HG03280 (cell line): ENCODE data around the gene KRT6B.
"Not testable (repeated sequence)": the region's sequence is repeated elsewhere in the genome, so short reads cannot be mapped to it uniquely, and the experiment has no call there.

ENCODE experiments used
- ATAC-seq: cut with Tn5 transposase; IDR thresholded peaks from one replicate; pipeline ENCODE4 v1.9.1; 2021; ENCODE audit warnings: mild to moderate bottlenecking, moderate library complexity; ENCODE audit not compliant: unreplicated experiment

KRT6B gene

DNA sequence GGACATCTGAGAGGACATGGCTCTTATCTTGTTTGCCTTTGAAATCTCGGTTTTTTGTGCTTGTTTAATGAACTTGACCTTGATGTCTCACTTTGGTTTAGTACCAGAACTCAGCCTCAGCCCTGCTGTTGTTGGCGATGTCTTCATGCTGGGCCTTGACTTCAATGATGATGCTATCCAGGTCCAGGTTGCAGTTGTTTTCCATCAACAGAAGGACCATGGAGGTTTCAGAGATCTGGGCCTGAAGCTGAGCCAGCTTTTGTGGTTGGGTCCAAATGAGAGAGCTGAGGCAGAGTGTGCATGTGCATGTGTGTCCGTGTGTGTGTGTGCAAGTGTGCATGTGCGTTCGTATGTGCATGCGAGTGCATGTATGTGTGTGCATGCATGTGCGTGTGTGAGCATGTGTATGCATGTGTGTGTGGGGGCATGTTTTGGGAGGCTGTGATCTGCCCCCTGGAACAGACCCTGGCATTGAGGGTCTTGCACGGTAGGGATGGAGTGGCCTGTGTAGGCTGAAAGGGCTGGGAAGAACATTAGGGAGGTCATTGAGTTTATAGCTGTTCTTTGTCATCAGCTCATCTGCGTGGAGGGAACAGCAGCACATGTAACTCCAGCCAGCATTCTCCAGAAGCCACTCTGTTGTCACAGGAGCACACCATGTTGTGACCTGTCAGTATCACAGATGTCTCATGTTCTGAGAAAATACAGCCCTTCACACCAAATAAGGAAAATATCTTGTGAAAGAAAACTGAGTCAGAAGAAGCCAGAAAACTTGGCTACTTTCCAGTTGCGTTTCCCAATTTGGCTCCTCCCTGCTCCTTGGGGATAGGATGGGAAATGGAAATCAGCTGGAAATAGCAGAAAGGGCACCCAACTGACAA, 35.8 kb downstream of the KRT6B start:
- ATAC-seq: no peak

DNA sequence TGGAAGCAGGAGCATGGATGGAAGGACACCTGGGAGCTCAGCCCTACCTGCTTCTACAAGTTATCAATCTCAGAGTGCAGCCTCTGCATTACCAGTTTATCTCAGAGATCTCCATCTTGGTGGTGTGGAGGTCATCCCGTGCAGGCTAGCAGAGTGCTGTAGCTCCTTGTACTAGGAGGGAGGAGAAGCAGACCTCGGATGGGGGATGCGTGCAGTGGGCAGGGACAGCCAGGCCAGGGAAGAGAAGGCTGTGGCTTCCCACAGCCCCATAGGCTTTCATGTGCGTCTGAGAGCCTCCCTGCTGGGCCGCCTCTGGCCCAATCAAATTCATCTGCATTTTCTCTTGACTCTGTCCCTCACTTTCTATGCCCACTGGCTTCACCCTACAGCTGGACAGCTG, 37.0 kb downstream of the KRT6B start:
- ATAC-seq: no peak

DNA sequence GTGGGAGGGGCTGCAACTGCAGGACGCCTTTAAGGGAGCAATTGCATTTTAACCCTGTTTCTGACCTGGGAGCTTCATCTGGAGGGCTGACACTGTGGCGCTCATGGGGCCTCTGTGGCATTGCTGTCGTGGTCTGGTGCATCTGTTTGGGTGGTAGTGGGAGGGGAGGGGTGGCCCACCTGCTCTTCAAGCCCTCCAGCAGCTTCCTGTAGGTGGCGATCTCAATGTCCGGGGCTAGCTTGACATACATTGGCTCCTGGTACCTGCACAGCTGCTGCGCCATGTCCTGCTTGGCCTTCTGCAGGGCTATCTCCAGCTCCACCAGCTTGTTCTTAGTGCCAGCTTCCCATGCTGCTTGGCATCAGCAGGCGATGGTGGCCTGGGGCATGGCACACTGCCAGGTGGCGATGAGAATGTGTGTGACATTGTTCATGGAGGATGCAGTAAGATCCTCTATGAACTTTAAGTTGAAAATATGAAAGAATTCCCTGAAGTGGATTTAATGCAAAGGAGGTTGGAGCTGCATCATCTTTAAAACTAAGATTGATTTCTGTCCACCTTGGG, 38.1 kb downstream of the KRT6B start:
- no peak for ATAC-seq

DNA sequence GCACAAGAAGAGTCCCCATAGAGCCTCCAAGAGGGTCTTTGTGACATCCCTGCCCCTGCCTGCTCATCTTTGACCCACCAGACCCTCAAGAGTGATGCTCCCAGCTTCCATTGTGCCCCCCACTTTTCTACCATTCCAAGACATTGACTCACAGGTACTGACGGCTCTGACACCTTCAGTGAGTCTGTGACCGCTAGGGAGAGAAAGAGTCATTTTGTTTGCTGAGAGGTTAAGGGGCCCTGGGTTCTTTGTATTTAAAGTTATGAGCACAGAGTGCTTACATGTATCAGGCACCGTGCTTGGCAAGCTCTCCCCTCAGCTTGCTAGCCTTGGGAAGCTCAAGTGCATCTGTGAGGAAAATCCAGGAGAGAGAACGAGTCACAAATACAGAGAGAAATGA, 38.7 kb downstream of the KRT6B start:
- no peak for ATAC-seq

DNA sequence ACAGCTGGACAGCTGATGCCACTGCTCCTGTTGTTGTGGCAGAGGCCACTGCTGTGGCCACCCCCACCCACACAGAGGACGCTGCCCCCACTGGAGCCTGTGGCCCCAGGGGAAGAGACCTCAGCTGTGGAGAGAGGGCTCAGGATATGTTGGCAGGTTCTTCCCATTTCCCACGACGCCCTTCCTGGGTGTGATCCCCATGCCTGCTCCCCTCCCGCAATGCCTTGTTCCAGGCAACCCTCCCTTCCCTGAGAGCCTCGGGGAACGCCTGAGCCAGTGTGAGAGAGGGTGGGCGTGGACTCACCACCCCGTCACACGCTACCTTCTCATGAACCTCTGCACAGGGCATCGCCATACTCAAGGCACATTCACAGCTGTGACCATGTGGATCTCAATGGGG, 40.1 kb downstream of the KRT6B start:
- ATAC-seq: no peak

DNA sequence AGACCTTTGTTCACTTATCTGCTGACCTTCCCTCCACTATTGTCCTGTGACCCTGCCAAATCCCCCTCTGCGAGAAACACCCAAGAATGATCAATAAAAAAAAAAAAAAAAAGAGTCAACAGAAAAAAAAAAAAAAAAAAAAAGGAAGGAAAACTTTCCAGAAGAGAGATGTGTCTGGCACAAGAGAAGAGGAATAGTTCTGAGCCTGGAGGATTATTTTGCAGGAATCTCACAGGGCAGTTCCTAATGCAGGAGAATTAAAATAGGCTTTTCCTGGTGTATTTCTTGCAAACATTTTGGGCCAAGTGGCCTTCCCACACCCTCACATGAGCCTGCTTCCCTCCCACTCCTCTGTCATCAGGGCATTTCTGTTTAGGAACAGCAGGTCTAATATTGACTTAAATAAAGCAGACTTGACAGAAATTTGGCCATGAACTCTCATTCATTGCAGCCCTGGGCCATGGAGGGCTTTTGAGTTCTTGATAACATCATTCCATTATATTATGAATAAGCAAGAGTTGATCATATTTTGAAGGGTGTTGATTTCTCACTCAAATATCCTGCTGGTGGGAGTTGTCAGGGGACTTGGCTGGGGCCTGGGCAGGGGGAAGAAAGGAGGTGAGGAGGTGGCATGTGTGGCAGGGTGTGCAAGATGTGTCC, 41.2 kb downstream of the KRT6B start:
- ATAC-seq: not testable (repeated sequence)

DNA sequence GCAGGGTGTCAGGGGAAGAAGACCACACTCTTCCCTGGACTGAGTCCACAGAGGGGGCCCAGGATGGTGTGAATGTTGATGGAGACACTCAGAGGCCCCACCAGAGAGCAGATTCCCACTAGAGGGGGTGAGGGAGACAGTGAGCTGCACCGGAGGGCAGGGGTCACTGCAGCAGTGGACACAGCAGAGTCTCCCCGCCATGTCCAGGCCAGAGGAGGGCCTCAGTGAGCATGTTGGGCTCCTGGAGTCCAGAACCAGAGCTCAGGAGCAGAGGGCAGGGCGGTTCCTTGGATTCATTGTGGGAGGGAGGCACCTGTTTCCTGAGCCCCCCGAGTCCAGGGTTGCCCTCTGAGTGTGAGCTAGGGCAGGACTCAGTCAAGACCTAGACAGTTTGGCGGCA, 44.0 kb downstream of the KRT6B start:
- no peak for ATAC-seq

DNA sequence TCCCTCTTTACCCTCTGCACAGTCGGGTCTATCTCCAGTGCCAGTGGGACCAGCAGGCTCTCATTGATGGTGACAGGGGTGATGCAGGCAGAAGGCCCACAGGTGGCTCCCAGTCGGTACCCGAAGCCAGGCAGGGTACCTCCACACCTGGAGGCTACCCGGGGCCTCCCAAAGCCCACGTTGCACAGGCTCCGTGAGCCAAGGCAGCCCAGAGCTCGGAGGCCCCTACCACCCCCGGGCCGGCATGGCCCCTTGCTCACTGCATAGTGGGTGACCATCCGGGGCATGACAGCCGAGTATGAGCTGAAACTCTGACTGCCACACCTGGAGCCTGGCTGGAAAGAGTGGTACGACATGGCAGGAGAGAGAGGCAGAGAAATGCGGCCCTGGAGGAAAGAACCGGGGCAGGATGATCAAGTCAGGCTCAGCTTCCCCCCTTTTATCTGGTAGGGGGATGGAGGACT, 46.0 kb downstream of the KRT6B start, which contains the start of gene KRT82:
Gene KRT82 (minus strand): TSS at position 414 of the 464 bp plus-strand sequence. CDS start 58 bp downstream, at position 356.
- ATAC-seq: no peak

DNA sequence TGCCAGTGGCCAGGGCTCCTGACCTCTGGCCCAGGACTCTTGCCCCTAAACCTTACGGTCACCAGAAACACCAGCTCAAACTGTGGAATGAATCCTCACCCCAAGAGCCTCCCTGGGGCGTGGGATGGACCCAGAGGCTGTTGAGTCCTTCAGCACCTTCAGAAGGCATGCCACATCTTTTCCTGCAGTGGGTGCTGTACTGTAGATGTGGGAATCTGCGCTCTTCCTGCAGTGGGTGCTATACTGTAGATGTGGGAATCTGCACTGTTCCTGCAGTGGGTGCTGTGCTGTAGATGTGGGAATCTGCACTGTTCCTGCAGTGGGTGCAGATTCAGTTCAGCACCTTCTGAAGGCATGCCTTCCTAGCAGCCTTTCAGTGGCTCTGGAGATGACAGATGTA, 47.0 kb downstream of the KRT6B start:
- ATAC-seq: no peak

DNA sequence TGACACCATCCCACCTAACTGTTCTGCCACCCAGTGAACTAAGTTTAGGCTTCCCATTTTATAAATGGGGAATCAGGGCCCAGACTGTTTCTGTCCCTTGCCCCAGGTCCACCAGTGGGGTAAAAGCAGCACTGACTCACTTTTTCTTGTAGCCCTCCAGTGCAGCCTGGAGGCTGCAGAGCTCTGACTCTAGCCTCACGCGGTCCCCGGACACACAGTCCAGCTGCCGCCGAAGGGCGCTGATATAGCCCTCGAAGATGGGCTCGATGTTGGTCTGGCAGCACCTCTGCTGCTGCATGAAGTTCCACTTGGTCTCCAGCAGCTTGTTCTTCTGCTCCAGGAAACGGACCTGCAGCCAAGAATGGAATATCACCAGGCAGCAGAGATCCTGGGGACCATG, 48.4 kb downstream of the KRT6B start:
- ATAC-seq: no peak

DNA sequence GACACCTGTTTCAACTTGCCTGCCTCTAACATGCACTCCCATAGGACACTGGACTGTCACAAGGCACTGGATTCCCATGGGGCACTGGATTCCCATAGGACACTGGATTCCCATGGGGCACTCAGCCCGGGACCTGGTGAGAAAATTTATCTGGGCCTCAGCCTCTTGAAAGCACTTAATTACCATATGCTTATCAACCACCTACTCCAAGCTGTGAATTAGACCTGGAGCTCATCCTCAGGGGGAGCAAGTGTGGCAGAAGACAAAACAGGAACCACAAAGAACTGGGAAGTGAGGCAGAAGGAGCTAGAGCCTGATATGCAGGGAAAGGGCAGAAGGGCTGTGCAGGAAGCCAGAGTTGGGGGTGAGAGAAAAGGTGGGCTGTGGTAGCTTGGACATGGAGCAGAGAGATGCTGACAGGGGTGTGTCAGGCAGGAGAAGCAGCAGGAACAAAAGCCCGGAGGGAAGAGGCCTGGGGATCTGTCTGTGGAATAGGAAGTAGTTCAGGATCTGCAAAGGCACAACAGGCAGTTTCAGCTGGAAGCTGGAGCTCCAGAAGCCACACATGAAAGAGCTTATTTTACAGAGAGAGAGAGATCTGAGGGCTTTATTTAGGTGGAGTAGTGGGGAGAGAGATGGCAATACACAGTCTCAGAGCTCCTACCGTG, 48.9 kb downstream of the KRT6B start:
- no peak for ATAC-seq

DNA sequence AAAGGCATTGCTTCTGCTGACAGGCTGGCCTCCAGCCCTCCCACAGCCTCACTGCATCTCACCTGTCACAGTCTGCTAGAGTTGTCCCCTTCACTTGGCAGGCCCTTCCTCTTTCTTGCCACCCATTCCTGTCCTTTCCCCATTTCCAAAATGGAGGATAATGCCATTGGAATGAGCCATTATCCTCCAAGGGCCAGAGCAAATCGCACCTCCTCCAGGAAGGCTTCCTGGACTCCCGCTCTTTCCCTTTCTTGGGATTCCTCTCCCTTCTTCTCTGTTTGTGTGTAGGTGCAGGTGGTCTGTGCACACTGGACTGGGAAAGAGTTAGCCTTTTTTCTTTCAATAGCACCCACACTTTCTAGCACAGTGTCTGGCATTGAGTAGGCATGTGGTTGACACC, 49.6 kb downstream of the KRT6B start:
- ATAC-seq: no peak

DNA sequence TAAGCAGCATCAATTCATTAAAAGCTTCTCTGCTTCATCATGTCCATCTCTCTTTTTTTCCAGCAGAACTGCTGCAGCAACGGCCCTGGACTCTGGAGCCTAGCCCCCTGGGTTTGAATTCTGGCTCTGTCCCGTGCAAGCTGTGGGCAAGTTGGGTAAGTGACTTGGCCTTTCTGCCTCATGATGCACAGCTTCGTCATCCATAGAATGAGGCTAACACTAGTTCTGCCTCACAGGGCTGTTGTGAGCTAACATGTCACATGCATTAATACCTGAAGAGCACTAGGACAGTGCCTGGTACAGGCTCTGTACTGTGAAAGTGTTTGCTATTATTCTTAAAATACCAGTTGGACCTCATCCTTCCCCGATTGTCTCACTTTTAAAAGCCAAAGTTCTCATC, 50.0 kb downstream of the KRT6B start:
- ATAC-seq: no peak

DNA sequence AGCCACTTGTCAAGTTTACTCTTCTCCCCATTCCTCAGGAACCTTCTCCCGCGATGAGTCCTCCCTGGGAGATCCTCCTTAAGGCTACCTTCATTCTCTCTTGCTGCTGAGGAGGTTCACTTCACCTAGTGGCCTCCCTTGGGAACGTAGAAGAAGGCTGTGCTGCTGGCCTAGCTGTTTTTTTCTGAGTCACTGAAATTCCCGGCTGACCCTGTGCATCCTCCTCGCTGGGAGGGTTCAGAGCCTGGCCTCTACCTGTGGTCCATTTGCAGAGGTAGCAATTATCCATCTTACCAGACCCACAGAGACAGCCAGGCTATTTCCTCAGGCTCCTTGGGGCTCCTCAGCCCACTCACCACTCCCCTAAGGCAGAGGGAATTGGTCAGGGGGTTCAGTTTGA, 50.4 kb downstream of the KRT6B start:
- ATAC-seq: no peak

DNA sequence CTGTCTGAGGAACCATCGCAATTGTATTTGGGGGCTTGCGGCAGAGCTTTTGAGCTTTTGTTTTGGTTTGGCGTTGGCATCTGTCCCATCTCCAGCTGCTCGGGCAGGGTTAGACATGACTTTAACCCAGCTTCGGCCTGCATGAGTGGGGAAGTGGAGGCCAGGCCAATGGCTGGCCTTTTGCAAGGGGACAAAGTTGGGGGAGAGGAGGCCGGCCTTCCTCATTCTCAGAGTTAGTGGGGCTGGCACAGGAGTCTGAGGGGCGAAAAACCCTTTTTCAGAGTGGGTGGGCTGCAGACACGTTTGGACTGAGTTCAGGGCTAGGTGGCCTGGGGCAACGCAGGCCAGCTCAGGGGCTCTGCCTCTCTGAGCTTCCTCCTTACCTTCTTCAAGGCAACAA, 51.0 kb downstream of the KRT6B start:
- ATAC-seq: no peak

DNA sequence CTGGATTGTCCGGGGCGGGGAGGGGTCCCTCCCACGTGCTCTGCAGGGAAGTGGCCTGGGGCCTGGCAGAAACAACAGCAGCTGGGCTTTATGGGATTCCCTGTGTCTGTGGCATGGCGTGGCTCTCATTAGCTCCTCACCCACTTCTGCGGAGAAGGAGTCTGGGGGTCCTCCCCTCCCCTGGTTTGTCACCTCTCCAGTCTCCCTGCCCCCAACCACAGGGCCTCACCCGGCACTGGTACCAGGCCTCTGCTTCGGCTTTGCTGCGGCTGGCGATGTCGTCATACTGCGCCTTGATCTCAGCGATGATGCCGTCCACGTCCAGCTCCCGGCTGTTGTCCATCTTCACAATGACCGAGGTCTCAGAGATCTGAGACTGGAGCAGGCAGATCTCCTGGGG, 52.2 kb downstream of the KRT6B start:
- ATAC-seq: no peak

DNA sequence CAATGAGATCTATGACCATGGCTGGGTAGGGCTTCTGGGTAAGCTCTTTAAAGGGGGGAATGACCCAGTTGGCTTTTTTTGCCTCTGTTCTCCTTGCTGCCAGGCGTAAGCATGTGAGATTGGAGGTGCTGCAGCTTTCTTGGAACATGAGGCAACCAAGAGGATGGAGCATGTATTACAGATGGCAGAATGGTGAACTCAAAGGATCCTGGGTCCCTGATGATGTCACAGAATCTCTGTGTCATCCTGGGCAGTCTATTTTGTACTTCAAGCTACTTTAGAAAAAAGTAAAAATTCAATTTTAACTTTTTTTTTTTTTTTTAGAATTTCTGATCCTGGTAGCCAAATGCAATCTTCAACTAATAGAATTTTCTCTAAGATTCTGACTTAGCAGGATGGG, 53.8 kb downstream of the KRT6B start:
- no peak for ATAC-seq

DNA sequence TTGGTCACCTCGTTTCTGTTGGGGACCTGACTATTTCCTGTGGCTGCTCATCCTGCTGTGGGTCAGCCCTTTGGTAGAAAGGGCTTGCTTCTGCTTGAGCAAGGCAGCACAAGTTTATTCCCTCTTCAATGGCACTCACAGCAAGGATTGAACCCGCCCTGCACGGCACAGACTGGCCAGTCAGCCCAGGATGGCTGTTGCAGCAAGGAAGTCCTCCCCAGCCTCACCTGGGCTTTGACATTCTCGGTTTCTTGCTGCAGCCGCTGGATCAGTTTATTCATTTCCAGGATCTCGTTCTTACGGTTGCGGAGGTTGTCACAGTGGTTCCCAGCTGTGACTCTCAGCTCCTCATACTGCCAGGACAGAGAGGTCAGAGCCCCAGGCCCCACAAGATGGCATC, 55.3 kb downstream of the KRT6B start:
- ATAC-seq: no peak
